NCI-H146 treated with DMSO at 0.1 percent for 48 hours (cell line): ENCODE data around the gene IP6K3.

Experiments used
- DNase-seq: peaks from one replicate; lab custom pipeline; 2025; ENCODE audit not compliant: unreplicated experiment; lab: John Stamatoyannopoulos, UW

Gene IP6K3

GRCh38 chr6:33742092-33742491 lies 4.6 kb downstream of the IP6K3 start:
- no peak for DNase-seq

- no peak for DNase-seq
Measured at GRCh38 chr6:33740794-33741193, 5.9 kb downstream of the IP6K3 start.

GRCh38 chr6:33740204-33740608 lies 6.5 kb downstream of the IP6K3 start:
- DNase-seq = no peak

GRCh38 chr6:33739571-33739970 lies 7.1 kb downstream of the IP6K3 start:
- DNase-seq = no peak

- no peak for DNase-seq
Measured at GRCh38 chr6:33738879-33739278, 7.8 kb downstream of the IP6K3 start.

GRCh38 chr6:33738153-33738552 lies 8.6 kb downstream of the IP6K3 start:
- DNase-seq = no peak

- no peak for DNase-seq
Measured at GRCh38 chr6:33737267-33738026, 9.3 kb downstream of the IP6K3 start.

GRCh38 chr6:33735216-33735615 lies 11.5 kb downstream of the IP6K3 start:
- no peak for DNase-seq

- no peak for DNase-seq
Measured at GRCh38 chr6:33733709-33734007, 13.0 kb downstream of the IP6K3 start.

GRCh38 chr6:33732817-33733708 lies 13.6 kb downstream of the IP6K3 start:
- DNase-seq = no peak

- DNase-seq = no peak
Measured at GRCh38 chr6:33732385-33732784, 14.3 kb downstream of the IP6K3 start.

- no peak for DNase-seq
Measured at GRCh38 chr6:33731751-33732282, 14.9 kb downstream of the IP6K3 start.

GRCh38 chr6:33731035-33731434 lies 15.7 kb downstream of the IP6K3 start:
- no peak for DNase-seq

- no peak for DNase-seq
Measured at GRCh38 chr6:33730611-33731010, 16.1 kb downstream of the IP6K3 start.

- DNase-seq = no peak
Measured at GRCh38 chr6:33729059-33729458, 17.6 kb downstream of the IP6K3 start.

GRCh38 chr6:33728438-33728837 lies 18.3 kb downstream of the IP6K3 start:
- DNase-seq = no peak

- no peak for DNase-seq
Measured at GRCh38 chr6:33727932-33728331, 18.8 kb downstream of the IP6K3 start.

GRCh38 chr6:33727126-33727525 lies 19.6 kb downstream of the IP6K3 start:
- DNase-seq = no peak

GRCh38 chr6:33726696-33727095 lies 20.0 kb downstream of the IP6K3 start:
- no peak for DNase-seq

GRCh38 chr6:33725891-33726673 lies 20.6 kb downstream of the IP6K3 start:
- no peak for DNase-seq

- no peak for DNase-seq
Measured at GRCh38 chr6:33725222-33725621, 21.5 kb downstream of the IP6K3 start.
